ENCODE results near the gene PRR27.

- TF ChIP-seq CTCF (IDR thresholded peaks at IDR 0.05) (no peak), POLR2A (IDR thresholded peaks at IDR 0.05) (no peak)
Observed at GRCh38 chr4:70190579-70190978, 36.5 kb downstream of the PRR27 start.
